Upper lobe of left lung (tissue), 6 donors: Measurements from ENCODE around the gene SEL1L. TPM values are rescaled to one million over a fixed set of nuclear protein-coding genes. Genes with fewer than 3 reads are reported as not detected.

Source experiments
- ATAC-seq, 2 donors: fragments of 200-7000 bp; cut with Tn5 transposase; one replicate each; pipeline ENCODE4 v1.9.1; 2022; ENCODE audit warnings: mild to moderate bottlenecking in 2 of 2, moderate library complexity in 2 of 2; ENCODE audit not compliant: low FRiP score in 2 of 2
- DNase-seq, 2 donors: peaks; one replicate each; pipeline ENCODE4 v3.0.0-alpha.2; 2019 to 2020
- H3K27ac ChIP-seq, 4 donors: fragments of 200-600 bp; sonication (generic); one replicate each; pipeline ENCODE4 v1.5.1; 2016 to 2019
- H3K27me3 ChIP-seq, 4 donors: fragments of 200-600 bp; sonication (generic); one replicate each; pipeline ENCODE4 v1.5.1; 2017 to 2019
- H3K36me3 ChIP-seq, 4 donors: fragments of 200-600 bp; sonication (generic); one replicate each; pipeline ENCODE4 v1.5.1; 2016 to 2019
- H3K4me1 ChIP-seq, 4 donors: fragments of 200-600 bp; sonication (generic); one replicate each; pipeline ENCODE4 v1.5.1; 2018 to 2019
- H3K4me3 ChIP-seq, 4 donors: fragments of 200-600 bp; sonication (generic); one replicate each; pipeline ENCODE4 v1.5.1; 2017 to 2019; ENCODE audit warnings: mild to moderate bottlenecking in 2 of 4, moderate library complexity in 1 of 4
- H3K9me3 ChIP-seq, 4 donors: fragments of 200-600 bp; sonication (generic); one replicate each; pipeline ENCODE4 v1.5.1; 2018 to 2019
- CTCF ChIP-seq, 6 experiments: fragments of 450-650 bp in 4 of 6; fragments of 200-600 bp in 2 of 6; sonication (generic) in 2 of 6; IDR thresholded peaks; one replicate each; pipeline ENCODE4 v1.5.1; 2016 to 2019; ENCODE audit warnings: antibody characterized with exemption in 6 of 6
- EP300 ChIP-seq, 4 donors: sonication (generic); formaldehyde crosslinking; IDR thresholded peaks; one replicate each; pipeline ENCODE4 v1.5.1; 2017; ENCODE audit warnings: antibody characterized with exemption in 4 of 4, control low read depth in 2 of 4
- POLR2A ChIP-seq, 4 donors: fragments of 450-650 bp; IDR thresholded peaks; one replicate each; pipeline ENCODE4 v1.5.1; 2016 to 2017; ENCODE audit warnings: antibody characterized with exemption in 4 of 4, mild to moderate bottlenecking in 2 of 4
- POLR2AphosphoS5 ChIP-seq, 2 donors: sonication (generic); formaldehyde crosslinking; IDR thresholded peaks; one replicate each; pipeline ENCODE4 v1.5.1; 2017; ENCODE audit warnings: antibody characterized with exemption in 2 of 2
- WGBS, 2 donors: methylation state at CpG; one replicate each; pipeline ENCODE4 v1.1.5; 2017 to 2018; 5-methylcytosine and 5-hydroxymethylcytosine counted together
- total RNA-seq, 6 donors: library from RNA; depleted of rRNA in 4 of 6; stranded (reverse); fragments of >200 nt in 4 of 6; gene quantifications; one replicate each; pipeline versions ENCODE4 v1.1.0 to v1.2.1, GENCODE V29; 2016 to 2021
- donor health status: DM: no; HTN: no; CAD: no; lungs with moderate emphysema.
- donor health status: DM: no; HTN: yes; CAD: no; lungs with severe emphysema.

Gene SEL1L
- total RNA-seq, 6 donors from 2014 or later = 24.1 to 120 (median 64.0) TPM

GRCh38 chr14:81458352-81458751 lies 75.3 kb downstream of the SEL1L start:
- ATAC-seq (no peak), DNase-seq (no peak)
- Histone ChIP-seq H3K27ac (no peak overlapping the region), H3K4me1 (peaks cover 0 to 5% (median 2%) of the 10 kb centered on the region in 4 donors), H3K27me3 (no peaks in the 10 kb centered on the region), H3K9me3 (no peaks in the 10 kb centered on the region), H3K4me3 (no peak overlapping the region), H3K36me3 (no peaks in the 10 kb centered on the region)
- WGBS, 2 donors = 96 to 98% methylated on average over 8 of the region's 8 CpGs
- TF ChIP-seq POLR2A (IDR thresholded peaks at IDR 0.05) (no peak), CTCF (IDR thresholded peaks at IDR 0.05) (no peak)

- ATAC-seq = no peak
- no peaks in the 10 kb centered on the region for H3K36me3 ChIP-seq
- H3K27ac ChIP-seq = no peak overlapping the region
- WGBS, 2 donors = 73 to 83% methylated on average over 5 of the region's 5 CpGs
- peaks cover 0 to 10% (median 2%) of the 10 kb centered on the region in 4 donors for H3K4me1 ChIP-seq
- H3K4me3 ChIP-seq = no peak overlapping the region
- no peak for DNase-seq
- H3K9me3 ChIP-seq = no peaks in the 10 kb centered on the region
- TF ChIP-seq POLR2AphosphoS5 (IDR thresholded peaks at IDR 0.05) = no peak
- no peak for TF ChIP-seq CTCF (IDR thresholded peaks at IDR 0.05)
- no peak for TF ChIP-seq POLR2A (IDR thresholded peaks at IDR 0.05)
- no peak for TF ChIP-seq EP300 (IDR thresholded peaks at IDR 0.05)
- no peaks in the 10 kb centered on the region for H3K27me3 ChIP-seq
These were observed 78.3 kb downstream of the SEL1L start for GRCh38 chr14:81455390-81455789.

GRCh38 chr14:81454572-81455218 lies 79.0 kb downstream of the SEL1L start:
- 79 to 83% methylated on average over 5 of the region's 5 CpGs for WGBS, 2 donors
- Histone ChIP-seq H3K9me3 (no peaks in the 10 kb centered on the region), H3K36me3 (no peaks in the 10 kb centered on the region), H3K4me3 (no peak overlapping the region), H3K27ac (no peak overlapping the region), H3K4me1 (peaks cover 0 to 12% (median 9%) of the 10 kb centered on the region in 4 donors), H3K27me3 (no peaks in the 10 kb centered on the region)
- ATAC-seq = no peak
- DNase-seq = no peak
- TF ChIP-seq CTCF (IDR thresholded peaks at IDR 0.05) (no peak), POLR2AphosphoS5 (IDR thresholded peaks at IDR 0.05) (no peak), POLR2A (IDR thresholded peaks at IDR 0.05) (no peak), EP300 (IDR thresholded peaks at IDR 0.05) (no peak)

- no peak overlapping the region for H3K4me3 ChIP-seq
- TF ChIP-seq CTCF (IDR thresholded peaks at IDR 0.05) (peak; percentile 64 to 93 (median 84)), POLR2A (IDR thresholded peaks at IDR 0.05) (no peak), EP300 (IDR thresholded peaks at IDR 0.05) (no peak)
- WGBS, 2 donors = 19 to 22% methylated on average over 8 of the region's 8 CpGs
- H3K4me1 ChIP-seq = peaks cover 0 to 13% (median 11%) of the 10 kb centered on the region in 4 donors
- no peaks in the 10 kb centered on the region for H3K9me3 ChIP-seq
- ATAC-seq (peak in 1 of 2 donors; percentile 63), DNase-seq (peak in 1 of 2 donors; percentile 36)
- no peak overlapping the region for H3K27ac ChIP-seq
- H3K36me3 ChIP-seq = no peaks in the 10 kb centered on the region
- H3K27me3 ChIP-seq = no peaks in the 10 kb centered on the region
These were observed 80.4 kb downstream of the SEL1L start for GRCh38 chr14:81453166-81453766.
